Calu3 (cell line): Measurements from ENCODE around the gene ELP2. TPM values are rescaled to one million over a fixed set of nuclear protein-coding genes. Genes with fewer than 3 reads are reported as not detected.

Experiments used
- BruUV-seq: library from RNA; stranded (reverse); fragments of 400-500 nt; replicated peaks from 2 replicates; lab custom pipeline; 2021; lab: Mats Ljungman, UMichigan
- CTCF ChIA-PET: fragments of 300-600 bp; sonication (Branson Sonifier 250); formaldehyde crosslinking; loops from one replicate; lab custom pipeline; 2022; ENCODE audit warnings: antibody characterized with exemption; lab: Charles Lee
- DNase-seq: peaks from one replicate; pipeline ENCODE4 v3.0.0; 2022
- H3K27ac Mint-ChIP-seq: one replicate; pipeline ENCODE4 v1.8.0; 2022; ENCODE audit warnings: mixed read lengths; ENCODE audit not compliant: unreplicated experiment
- H3K27me3 Mint-ChIP-seq: one replicate; pipeline ENCODE4 v1.8.0; 2022; ENCODE audit warnings: mixed read lengths; ENCODE audit not compliant: unreplicated experiment
- H3K36me3 Mint-ChIP-seq: one replicate; pipeline ENCODE4 v1.8.0; 2022; ENCODE audit warnings: mild to moderate bottlenecking, moderate library complexity, mixed read lengths; ENCODE audit not compliant: insufficient read depth, unreplicated experiment
- H3K4me1 Mint-ChIP-seq: one replicate; pipeline ENCODE4 v1.8.0; 2022; ENCODE audit warnings: mild to moderate bottlenecking, low read depth, mixed read lengths; ENCODE audit not compliant: unreplicated experiment
- H3K4me3 Mint-ChIP-seq: one replicate; pipeline ENCODE4 v1.8.0; 2022; ENCODE audit warnings: mild to moderate bottlenecking, low read depth, moderate library complexity, mixed read lengths; ENCODE audit not compliant: unreplicated experiment
- H3K9me3 Mint-ChIP-seq: one replicate; pipeline ENCODE4 v1.8.0; 2022; ENCODE audit warnings: low read depth, mixed read lengths; ENCODE audit not compliant: unreplicated experiment
- CTCF ChIP-seq: fragments of 200-600 bp; IDR thresholded peaks from one replicate; pipeline ENCODE4 v1.8.0; 2022; ENCODE audit warnings: antibody characterized with exemption; ENCODE audit not compliant: unreplicated experiment
- intact Hi-C: fragments of 100-400 bp; cut with micrococcal nuclease; formaldehyde crosslinking; loops from one replicate; pipeline ENCODE4 v1.10.0; 2022; ENCODE audit not compliant: unreplicated experiment
- total RNA-seq: library from RNA; stranded (reverse); gene quantifications from 2 replicates; pipeline ENCODE4 v1.2.3, GENCODE V29; 2022

Gene ELP2
- total RNA-seq, 1 experiment from 2014 or later = 82.2 TPM

- H3K27ac Mint-ChIP-seq = peak overlapping the region; percentile 58
- peak; percentile 70 for DNase-seq
- H3K27me3 Mint-ChIP-seq = no peaks in the 10 kb centered on the region
- peaks cover 34% of the 10 kb centered on the region for H3K4me1 Mint-ChIP-seq
- no TSS peak for BruUV-seq
- intact Hi-C loops = no loop called here
- TF ChIP-seq CTCF = no peak
- H3K4me3 Mint-ChIP-seq = peak overlapping the region; percentile 91
- CTCF ChIA-PET = interaction anchor here (0.9 kb wide), 1 partner anchor 9 kb away, joined by 3 read pairs; no protein-coding TSS in a partner anchor
- H3K9me3 Mint-ChIP-seq = no peaks in the 10 kb centered on the region
- peaks cover 46% of the 10 kb centered on the region for H3K36me3 Mint-ChIP-seq
These were observed 58.4 kb downstream of the ELP2 start for GRCh38 chr18:36187826-36188721.

DNA sequence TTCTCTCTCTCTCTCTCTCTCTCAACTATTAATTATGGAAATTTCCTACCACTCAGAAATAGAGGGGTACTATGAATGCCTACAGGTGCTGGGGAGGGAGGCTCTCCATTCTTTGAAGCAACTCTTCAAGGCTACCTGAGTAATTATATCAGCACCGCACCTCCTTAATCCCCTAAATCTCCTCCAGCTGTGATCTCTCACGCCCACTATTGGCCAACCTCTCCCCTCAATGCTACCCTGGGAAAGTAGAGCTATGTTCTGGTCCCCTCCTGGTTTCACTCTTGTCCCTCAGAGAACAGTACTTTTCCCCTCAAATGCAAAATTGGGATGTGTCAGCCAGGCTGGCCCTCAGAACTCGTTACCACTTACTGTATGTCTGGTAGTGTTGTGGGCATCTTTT is 59.2 kb downstream of the ELP2 start:
- peak; percentile 12 for DNase-seq
- no peak for TF ChIP-seq CTCF
- Mint-ChIP-seq H3K27ac (peak overlapping the region; percentile 58), H3K9me3 (no peaks in the 10 kb centered on the region), H3K4me1 (peaks cover 26% of the 10 kb centered on the region), H3K4me3 (peak overlapping the region; percentile 91), H3K27me3 (no peaks in the 10 kb centered on the region), H3K36me3 (peaks cover 46% of the 10 kb centered on the region)
- CTCF ChIA-PET = interaction anchor here (0.9 to 1.0 kb wide), 2 partner anchors 8 to 285 kb away, joined by 3 read pairs; no protein-coding TSS in a partner anchor
- BruUV-seq = no TSS peak
- intact Hi-C loops = no loop called here

- intact Hi-C loops = no loop called here
- DNase-seq = no peak
- peak overlapping the region; percentile 91 for H3K4me3 Mint-ChIP-seq
- BruUV-seq = no TSS peak
- TF ChIP-seq CTCF = no peak
- CTCF ChIA-PET = interaction anchor here (1.0 to 1.1 kb wide), 2 partner anchors 9 to 286 kb away, joined by 3 read pairs; no protein-coding TSS in a partner anchor
- H3K27me3 Mint-ChIP-seq = no peaks in the 10 kb centered on the region
- H3K4me1 Mint-ChIP-seq = peaks cover 26% of the 10 kb centered on the region
- peaks cover 46% of the 10 kb centered on the region for H3K36me3 Mint-ChIP-seq
- no peaks in the 10 kb centered on the region for H3K9me3 Mint-ChIP-seq
- H3K27ac Mint-ChIP-seq = peak overlapping the region; percentile 58
These were observed 59.8 kb downstream of the ELP2 start for GRCh38 chr18:36189486-36189885.

DNA sequence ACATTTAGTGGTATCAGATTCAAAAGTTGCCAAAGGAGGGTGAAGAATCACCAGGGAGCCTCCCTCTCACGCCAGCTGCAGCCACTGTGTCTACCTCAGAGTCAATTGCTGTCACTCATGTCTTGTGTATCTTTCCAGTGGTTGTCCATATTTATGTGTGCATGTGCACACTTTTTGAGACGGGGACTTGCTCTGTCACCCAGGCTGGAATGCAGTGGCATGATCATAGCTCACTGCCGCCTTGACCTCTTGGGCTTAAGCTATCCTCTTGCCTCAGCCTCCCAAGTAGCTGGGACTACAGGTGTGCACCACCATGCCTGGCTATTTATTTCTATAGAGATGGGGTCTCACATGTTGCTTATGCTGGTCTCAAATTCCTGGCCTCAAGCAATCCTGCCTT is 61.6 kb downstream of the ELP2 start:
- Mint-ChIP-seq H3K27ac (no peak overlapping the region), H3K27me3 (no peaks in the 10 kb centered on the region), H3K9me3 (no peaks in the 10 kb centered on the region), H3K36me3 (peaks cover 55% of the 10 kb centered on the region), H3K4me3 (no peak overlapping the region), H3K4me1 (peaks cover 26% of the 10 kb centered on the region)
- intact Hi-C loops = no loop called here
- CTCF ChIA-PET = interaction anchor here (0.6 kb wide), 1 partner anchor 1362 kb away, joined by 3 read pairs; no protein-coding TSS in a partner anchor
- BruUV-seq = no TSS peak
- no peak for TF ChIP-seq CTCF
- DNase-seq = no peak
